Erythroblast (primary cell): ENCODE data around the gene CARD18.

Experiments used
- DNase-seq, 2 experiments: peaks; one replicate each; lab custom pipeline; 2025; lab: John Stamatoyannopoulos, UW
- GATA1 ChIP-seq: IDR thresholded peaks from 2 replicates; pipeline ENCODE4 v1.6.1; 2011; ENCODE audit warnings: low read depth, mild to moderate bottlenecking, control low read depth, low read length, moderate library complexity
- POLR2A ChIP-seq: IDR thresholded peaks from 2 replicates; pipeline ENCODE4 v1.6.1; 2011; ENCODE audit warnings: mild to moderate bottlenecking, low read length

Gene CARD18

GRCh38 chr11:105139669-105140068 is at the start of gene CARD18:
Gene CARD18 (minus strand): TSS chr11:105139769. CDS start chr11:105139726, 43 bp downstream.
- TF ChIP-seq GATA1 (no peak), POLR2A (no peak)
- DNase-seq = no peak

GRCh38 chr11:105183987-105184386 is 44.4 kb upstream of the CARD18 start:
- no peak for DNase-seq
- TF ChIP-seq POLR2A (no peak), GATA1 (no peak)

GRCh38 chr11:105183426-105183825 is 43.9 kb upstream of the CARD18 start:
- TF ChIP-seq POLR2A = no peak
- no peak for TF ChIP-seq GATA1
- DNase-seq = no peak

- DNase-seq = no peak
- TF ChIP-seq POLR2A (no peak), GATA1 (no peak)
These were observed 42.0 kb upstream of the CARD18 start for GRCh38 chr11:105181521-105181920.

GRCh38 chr11:105181100-105181499 is 41.5 kb upstream of the CARD18 start:
- no peak for DNase-seq
- TF ChIP-seq POLR2A = no peak
- no peak for TF ChIP-seq GATA1

- no peak for DNase-seq
- TF ChIP-seq GATA1 (no peak), POLR2A (no peak)
These were observed 40.1 kb upstream of the CARD18 start for GRCh38 chr11:105179542-105180278.

GRCh38 chr11:105177658-105178057 is 38.1 kb upstream of the CARD18 start:
- TF ChIP-seq POLR2A (no peak), GATA1 (no peak)
- no peak for DNase-seq

GRCh38 chr11:105168457-105168856 is 28.9 kb upstream of the CARD18 start:
- TF ChIP-seq POLR2A (no peak), GATA1 (no peak)
- no peak for DNase-seq

- no peak for TF ChIP-seq GATA1
- no peak for TF ChIP-seq POLR2A
These were observed 27.7 kb upstream of the CARD18 start for GRCh38 chr11:105167244-105167643.

GRCh38 chr11:105164208-105164607 is 24.6 kb upstream of the CARD18 start:
- no peak for DNase-seq
- TF ChIP-seq GATA1 (no peak), POLR2A (no peak)

More at GRCh38 chr11:105167244-105167643, 27.7 kb upstream of the CARD18 start:
- no peak for DNase-seq

GRCh38 chr11:105162506-105162905 is 22.9 kb upstream of the CARD18 start:
- TF ChIP-seq POLR2A (no peak), GATA1 (no peak)
- no peak for DNase-seq

GRCh38 chr11:105158436-105158835 is 18.9 kb upstream of the CARD18 start:
- TF ChIP-seq GATA1 (no peak), POLR2A (no peak)
- DNase-seq = no peak

GRCh38 chr11:105156720-105157119 is 17.2 kb upstream of the CARD18 start:
- TF ChIP-seq POLR2A (no peak), GATA1 (no peak)
- no peak for DNase-seq

- DNase-seq = no peak
These were observed 16.7 kb upstream of the CARD18 start for GRCh38 chr11:105156231-105156630.

GRCh38 chr11:105155679-105156078 is 16.1 kb upstream of the CARD18 start:
- DNase-seq = no peak
- no peak for TF ChIP-seq GATA1
- no peak for TF ChIP-seq POLR2A

More at GRCh38 chr11:105156231-105156630, 16.7 kb upstream of the CARD18 start:
- TF ChIP-seq POLR2A (no peak), GATA1 (no peak)

GRCh38 chr11:105153392-105153791 is 13.8 kb upstream of the CARD18 start:
- no peak for DNase-seq

More at GRCh38 chr11:105153392-105153791, 13.8 kb upstream of the CARD18 start:
- TF ChIP-seq GATA1 (no peak), POLR2A (no peak)
